ENCODE results near the gene CCNO.

The CCNO gene

DNA sequence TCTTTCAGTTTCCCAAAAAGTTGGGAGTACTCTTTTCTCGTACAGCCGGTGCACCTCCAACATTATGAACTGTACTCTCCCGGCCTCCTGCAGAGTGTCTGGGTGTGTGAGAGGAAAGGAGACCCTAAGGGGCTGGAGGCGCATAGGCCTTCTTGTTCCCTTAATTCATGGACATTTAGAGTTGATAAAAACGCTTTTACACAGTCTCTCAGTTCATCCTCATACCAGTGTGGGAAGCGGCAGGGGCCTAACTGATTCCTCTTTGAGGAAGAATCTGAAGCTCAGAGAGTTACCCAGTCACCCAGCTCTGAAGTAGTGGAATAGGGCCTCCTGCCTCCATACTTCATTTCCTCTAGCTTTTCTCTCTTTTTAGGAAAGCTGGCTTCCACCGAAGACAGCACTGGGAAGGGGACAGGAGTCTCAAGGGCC is 9.6 kb downstream of the CCNO start:
- CTCF ChIA-PET: no interaction called here

DNA sequence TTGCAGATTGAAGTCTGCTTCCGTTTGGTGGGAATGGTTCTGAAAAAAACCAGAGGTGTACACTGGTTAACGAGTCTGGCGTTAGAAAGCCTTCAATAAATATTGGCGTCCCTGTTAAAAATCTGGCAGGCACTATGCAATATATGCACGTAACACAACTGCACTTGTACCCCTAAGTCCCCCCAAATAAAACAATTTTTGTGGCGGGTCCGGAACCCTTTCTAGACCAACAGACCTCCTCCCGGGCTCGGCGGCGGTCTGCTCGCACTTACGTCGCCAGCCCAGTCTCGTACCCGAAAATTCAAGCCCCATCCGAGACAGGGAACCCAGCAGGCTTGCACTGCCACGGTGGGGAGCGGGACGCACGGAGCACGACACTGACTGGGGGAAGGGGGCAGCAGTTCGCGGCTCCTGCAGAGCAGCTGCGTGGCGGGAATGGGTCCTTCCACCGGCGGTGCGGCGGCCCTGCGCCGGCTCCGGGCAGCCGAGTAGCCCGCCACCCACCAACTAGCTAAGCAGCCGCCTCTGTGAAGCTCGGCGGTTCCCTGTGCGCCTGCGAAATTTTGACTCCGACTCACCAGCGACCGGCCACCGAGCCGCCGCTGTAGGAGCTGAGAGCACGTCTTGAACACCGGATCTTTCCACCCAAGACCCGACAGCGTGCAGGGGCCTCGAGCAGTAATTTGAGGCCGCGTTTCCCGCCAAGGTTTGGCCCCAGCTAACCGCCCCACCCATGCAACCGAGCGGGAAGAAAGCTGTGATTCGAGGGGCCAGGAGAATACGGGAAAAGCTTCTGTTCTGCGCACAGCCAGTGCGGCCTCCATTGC is 10.2 kb downstream of the CCNO start:
- TF ChIP-seq ARNT (IDR thresholded peaks at IDR 0.05): no peak
- TF ChIP-seq, protein P1, sequence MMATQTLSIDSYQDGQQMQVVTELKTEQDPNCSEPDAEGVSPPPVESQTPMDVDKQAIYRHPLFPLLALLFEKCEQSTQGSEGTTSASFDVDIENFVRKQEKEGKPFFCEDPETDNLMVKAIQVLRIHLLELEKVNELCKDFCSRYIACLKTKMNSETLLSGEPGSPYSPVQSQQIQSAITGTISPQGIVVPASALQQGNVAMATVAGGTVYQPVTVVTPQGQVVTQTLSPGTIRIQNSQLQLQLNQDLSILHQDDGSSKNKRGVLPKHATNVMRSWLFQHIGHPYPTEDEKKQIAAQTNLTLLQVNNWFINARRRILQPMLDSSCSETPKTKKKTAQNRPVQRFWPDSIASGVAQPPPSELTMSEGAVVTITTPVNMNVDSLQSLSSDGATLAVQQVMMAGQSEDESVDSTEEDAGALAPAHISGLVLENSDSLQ (IDR thresholded peaks at IDR 0.05): no peak
- TF ChIP-seq BHLHE40 (IDR thresholded peaks at IDR 0.05; ENCODE audit: borderline replicate concordance): no peak
- TF ChIP-seq SP1 (IDR thresholded peaks at IDR 0.05): no peak
- TF ChIP-seq L3MBTL2 (conservative IDR thresholded peaks at IDR 0.05): no peak
- TF ChIP-seq ZNF384 (IDR thresholded peaks at IDR 0.05): no peak
- ChIA-PET POLR2A (no interaction called here), CTCF (no interaction called here)
- DNase-seq (ENCODE audit: extremely low spot score): no peak

More for the DNA sequence above, 9.6 kb downstream of the CCNO start:
- DNase-seq (ENCODE audit: extremely low spot score): no peak
- TF ChIP-seq, protein P1 (IDR thresholded peaks at IDR 0.05): no peak
- no peak for TF ChIP-seq ELF4 (IDR thresholded peaks at IDR 0.05)
- TF ChIP-seq SUZ12 (IDR thresholded peaks at IDR 0.05): no peak
- TF ChIP-seq NFRKB (IDR thresholded peaks at IDR 0.05): no peak
- TF ChIP-seq ARNT (IDR thresholded peaks at IDR 0.05): no peak
- no peak for TF ChIP-seq FOXM1 (IDR thresholded peaks at IDR 0.05; ENCODE audit: borderline replicate concordance)
- TF ChIP-seq HDGF (IDR thresholded peaks at IDR 0.05; ENCODE audit: borderline replicate concordance): no peak
- TF ChIP-seq CTBP1 (IDR thresholded peaks at IDR 0.05; ENCODE audit: borderline replicate concordance): no peak
- no peak for TF ChIP-seq FOXA1 (IDR thresholded peaks at IDR 0.05)
- no peak for TF ChIP-seq LEF1 (IDR thresholded peaks at IDR 0.05; ENCODE audit: borderline replicate concordance)
- no peak for TF ChIP-seq ZNF384 (IDR thresholded peaks at IDR 0.05)
- no peak for TF ChIP-seq L3MBTL2 (conservative IDR thresholded peaks at IDR 0.05)
- no peak for TF ChIP-seq SP1 (IDR thresholded peaks at IDR 0.05)
- TF ChIP-seq BHLHE40 (IDR thresholded peaks at IDR 0.05; ENCODE audit: borderline replicate concordance): no peak
- no peak for TF ChIP-seq TARDBP (IDR thresholded peaks at IDR 0.05)
- no peak for TF ChIP-seq FOXK2 (IDR thresholded peaks at IDR 0.05)
- POLR2A ChIA-PET: no interaction called here

GRCh38 chr5:55222092-55222984 is 11.1 kb downstream of the CCNO start:
- no peak for TF ChIP-seq L3MBTL2 (conservative IDR thresholded peaks at IDR 0.05)
- no peak for TF ChIP-seq ELF4 (IDR thresholded peaks at IDR 0.05)
- POLR2A ChIA-PET: no interaction called here
- CTCF ChIA-PET: interaction anchor here (0.5 kb wide), 1 partner anchor 490 kb away, joined by 5 read pairs; no protein-coding TSS in a partner anchor

GRCh38 chr5:55220433-55221185 is 12.8 kb downstream of the CCNO start:
- DNase-seq (ENCODE audit: extremely low spot score): no peak
- ChIA-PET CTCF (no interaction called here), POLR2A (no interaction called here)
- TF ChIP-seq BHLHE40 (IDR thresholded peaks at IDR 0.05; ENCODE audit: borderline replicate concordance): no peak
- TF ChIP-seq HDGF (IDR thresholded peaks at IDR 0.05; ENCODE audit: borderline replicate concordance): no peak
- TF ChIP-seq, protein P1 (IDR thresholded peaks at IDR 0.05): no peak
- no peak for TF ChIP-seq FOXA1 (IDR thresholded peaks at IDR 0.05)
- no peak for TF ChIP-seq ARNT (IDR thresholded peaks at IDR 0.05)
- TF ChIP-seq NFRKB (IDR thresholded peaks at IDR 0.05): no peak
- no peak for TF ChIP-seq LEF1 (IDR thresholded peaks at IDR 0.05; ENCODE audit: borderline replicate concordance)
- no peak for TF ChIP-seq ELF4 (IDR thresholded peaks at IDR 0.05)
- no peak for TF ChIP-seq L3MBTL2 (conservative IDR thresholded peaks at IDR 0.05)
- TF ChIP-seq SUZ12 (IDR thresholded peaks at IDR 0.05): no peak
- TF ChIP-seq FOXM1 (IDR thresholded peaks at IDR 0.05; ENCODE audit: borderline replicate concordance): no peak
- TF ChIP-seq SP1 (IDR thresholded peaks at IDR 0.05): no peak
- no peak for TF ChIP-seq CTBP1 (IDR thresholded peaks at IDR 0.05; ENCODE audit: borderline replicate concordance)
- no peak for TF ChIP-seq FOXK2 (IDR thresholded peaks at IDR 0.05)
- no peak for TF ChIP-seq TARDBP (IDR thresholded peaks at IDR 0.05)
- no peak for TF ChIP-seq ZNF384 (IDR thresholded peaks at IDR 0.05)

More at GRCh38 chr5:55222092-55222984, 11.1 kb downstream of the CCNO start:
- no peak for DNase-seq (ENCODE audit: extremely low spot score)

DNA sequence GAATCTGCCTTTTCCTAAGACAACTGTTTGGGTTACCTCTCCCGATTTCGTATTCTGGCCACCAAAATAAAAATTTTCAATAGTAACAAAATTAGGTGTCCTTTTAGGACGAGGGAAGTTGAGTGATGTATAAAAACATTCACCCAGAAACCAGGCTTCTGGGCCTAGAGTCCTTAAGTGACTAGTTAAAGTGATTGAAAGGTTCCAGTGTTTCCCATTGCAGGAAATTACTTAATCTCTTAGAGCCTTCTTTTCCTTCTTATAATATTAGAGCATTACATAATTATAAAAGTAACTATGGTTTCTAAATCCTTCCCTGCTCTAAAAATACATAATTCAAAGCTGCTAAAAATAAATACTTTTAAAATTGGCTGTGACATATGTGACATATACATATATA is 13.6 kb downstream of the CCNO start:
- ChIA-PET POLR2A (no interaction called here), CTCF (no interaction called here)
- no peak for DNase-seq (ENCODE audit: extremely low spot score)
- TF ChIP-seq SP1 (IDR thresholded peaks at IDR 0.05) (no peak), NFRKB (IDR thresholded peaks at IDR 0.05) (no peak), TARDBP (IDR thresholded peaks at IDR 0.05) (no peak), ARNT (IDR thresholded peaks at IDR 0.05) (no peak), BHLHE40 (IDR thresholded peaks at IDR 0.05; ENCODE audit: borderline replicate concordance) (no peak), FOXK2 (IDR thresholded peaks at IDR 0.05) (no peak)
- TF ChIP-seq, protein P1 (IDR thresholded peaks at IDR 0.05): no peak
